ENCODE results near the gene BCAS3.

BCAS3 gene

DNA sequence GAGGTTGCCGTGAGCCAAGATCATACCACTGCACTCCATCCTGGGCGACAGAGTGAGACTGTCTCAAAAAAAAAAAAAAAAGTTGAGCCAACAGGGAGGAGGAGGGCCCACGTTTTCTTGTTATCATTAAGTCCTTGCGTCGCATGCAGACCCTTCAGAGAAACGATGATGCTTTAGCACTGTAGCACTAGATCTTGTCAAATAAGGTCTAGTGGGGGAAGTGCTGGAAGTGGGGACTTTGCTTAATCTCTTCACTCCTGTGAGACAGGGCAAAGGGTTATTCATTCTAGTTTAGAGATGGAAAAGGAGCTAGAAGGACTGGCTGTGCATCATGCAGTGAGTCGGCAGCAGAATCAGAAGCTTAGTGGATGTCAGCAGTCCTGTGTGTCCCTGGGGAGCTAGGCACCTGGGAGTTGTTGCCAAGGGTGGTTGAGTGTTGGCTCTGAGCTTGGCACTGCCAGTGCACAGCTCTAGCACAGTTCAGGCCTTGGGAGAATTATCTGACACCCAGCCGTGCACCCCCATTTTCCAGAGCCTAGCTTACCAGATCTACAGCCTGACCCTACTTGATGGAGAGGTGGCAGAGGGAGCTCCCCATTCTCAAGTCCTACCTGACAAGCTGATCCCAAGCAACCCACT, 688.5 kb downstream of the BCAS3 start:
- no peak overlapping the region for H3K27ac ChIP-seq
- TF ChIP-seq, protein P1, sequence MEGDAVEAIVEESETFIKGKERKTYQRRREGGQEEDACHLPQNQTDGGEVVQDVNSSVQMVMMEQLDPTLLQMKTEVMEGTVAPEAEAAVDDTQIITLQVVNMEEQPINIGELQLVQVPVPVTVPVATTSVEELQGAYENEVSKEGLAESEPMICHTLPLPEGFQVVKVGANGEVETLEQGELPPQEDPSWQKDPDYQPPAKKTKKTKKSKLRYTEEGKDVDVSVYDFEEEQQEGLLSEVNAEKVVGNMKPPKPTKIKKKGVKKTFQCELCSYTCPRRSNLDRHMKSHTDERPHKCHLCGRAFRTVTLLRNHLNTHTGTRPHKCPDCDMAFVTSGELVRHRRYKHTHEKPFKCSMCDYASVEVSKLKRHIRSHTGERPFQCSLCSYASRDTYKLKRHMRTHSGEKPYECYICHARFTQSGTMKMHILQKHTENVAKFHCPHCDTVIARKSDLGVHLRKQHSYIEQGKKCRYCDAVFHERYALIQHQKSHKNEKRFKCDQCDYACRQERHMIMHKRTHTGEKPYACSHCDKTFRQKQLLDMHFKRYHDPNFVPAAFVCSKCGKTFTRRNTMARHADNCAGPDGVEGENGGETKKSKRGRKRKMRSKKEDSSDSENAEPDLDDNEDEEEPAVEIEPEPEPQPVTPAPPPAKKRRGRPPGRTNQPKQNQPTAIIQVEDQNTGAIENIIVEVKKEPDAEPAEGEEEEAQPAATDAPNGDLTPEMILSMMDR (conservative IDR thresholded peaks at IDR 0.05) = no peak
- no peak for TF ChIP-seq ZFX (IDR thresholded peaks at IDR 0.05)

DNA sequence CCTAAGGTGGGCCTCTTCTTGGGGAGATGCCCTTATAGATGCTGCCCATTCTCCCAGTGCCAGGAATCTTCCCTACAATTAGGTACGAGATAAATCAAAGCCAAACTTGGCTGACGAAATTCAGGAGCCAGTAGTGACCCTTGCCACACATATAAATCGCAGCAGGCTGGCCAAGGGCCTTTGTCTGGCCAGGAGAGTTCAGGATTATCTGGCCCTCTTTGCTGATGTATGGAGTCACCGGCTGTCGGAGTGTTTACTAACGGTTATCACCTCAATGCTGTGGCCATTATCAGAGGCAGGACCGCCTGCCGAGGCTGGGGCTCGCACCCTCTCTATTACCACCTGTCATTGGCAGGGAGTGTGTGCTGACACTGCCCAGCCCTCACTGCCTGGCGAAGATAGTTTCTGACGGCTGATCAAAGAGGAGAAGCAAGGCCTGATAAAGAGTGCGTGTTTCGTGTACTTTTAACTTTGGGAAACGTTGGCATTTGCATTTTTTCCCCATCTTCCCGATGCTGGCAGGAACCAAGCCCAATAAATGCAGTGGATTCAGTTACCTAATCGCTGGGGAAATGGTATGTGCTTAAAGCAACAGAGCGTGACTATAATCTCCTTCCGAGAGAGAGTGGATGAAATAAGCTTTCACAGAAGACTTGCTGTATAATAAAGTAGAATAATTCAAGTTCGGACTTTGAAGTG, 689.2 kb downstream of the BCAS3 start:
- no peak for TF ChIP-seq ZFX (IDR thresholded peaks at IDR 0.05)
- TF ChIP-seq, protein P1 (conservative IDR thresholded peaks at IDR 0.05) = no peak
- H3K27ac ChIP-seq = no peak overlapping the region

DNA sequence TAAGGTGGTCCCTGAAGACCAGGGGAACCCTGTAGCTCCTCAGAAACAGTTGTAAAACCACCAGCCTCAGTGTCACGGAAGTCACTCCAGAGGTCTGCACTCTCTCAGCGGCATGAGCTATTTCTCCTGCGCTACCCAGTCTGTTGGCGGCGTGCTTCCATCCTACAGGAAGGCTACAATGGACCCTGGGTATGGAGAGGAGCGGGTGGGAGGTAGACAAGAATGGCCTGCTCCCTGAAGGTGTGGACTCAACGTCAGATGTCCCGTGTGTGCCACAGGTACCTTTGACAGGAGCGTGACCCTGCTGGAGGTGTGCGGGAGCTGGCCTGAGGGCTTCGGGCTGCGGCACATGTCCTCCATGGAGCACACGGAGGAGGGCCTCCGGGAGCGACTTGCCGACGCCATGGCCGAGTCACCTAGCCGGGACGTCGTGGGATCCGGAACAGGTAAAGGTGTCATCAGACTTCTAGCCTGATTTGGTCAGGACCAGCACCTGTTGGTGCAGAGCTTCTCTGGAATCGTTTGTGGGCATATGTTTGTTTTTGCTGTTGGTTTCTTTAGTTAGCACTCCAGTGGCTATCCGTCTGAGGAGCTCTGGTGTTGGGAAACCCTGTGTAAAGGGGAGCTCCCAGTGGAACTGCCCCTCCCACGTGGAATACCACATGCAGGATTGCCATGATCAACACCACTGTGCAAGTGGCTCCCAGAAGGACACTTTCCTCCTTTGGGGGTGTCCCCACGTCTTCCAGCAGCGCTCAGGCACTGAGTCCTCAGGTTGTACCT, 690.6 kb downstream of the BCAS3 start:
- H3K27ac ChIP-seq = no peak overlapping the region
- TF ChIP-seq ZFX (IDR thresholded peaks at IDR 0.05) = no peak
- TF ChIP-seq, protein P1 (conservative IDR thresholded peaks at IDR 0.05) = no peak

DNA sequence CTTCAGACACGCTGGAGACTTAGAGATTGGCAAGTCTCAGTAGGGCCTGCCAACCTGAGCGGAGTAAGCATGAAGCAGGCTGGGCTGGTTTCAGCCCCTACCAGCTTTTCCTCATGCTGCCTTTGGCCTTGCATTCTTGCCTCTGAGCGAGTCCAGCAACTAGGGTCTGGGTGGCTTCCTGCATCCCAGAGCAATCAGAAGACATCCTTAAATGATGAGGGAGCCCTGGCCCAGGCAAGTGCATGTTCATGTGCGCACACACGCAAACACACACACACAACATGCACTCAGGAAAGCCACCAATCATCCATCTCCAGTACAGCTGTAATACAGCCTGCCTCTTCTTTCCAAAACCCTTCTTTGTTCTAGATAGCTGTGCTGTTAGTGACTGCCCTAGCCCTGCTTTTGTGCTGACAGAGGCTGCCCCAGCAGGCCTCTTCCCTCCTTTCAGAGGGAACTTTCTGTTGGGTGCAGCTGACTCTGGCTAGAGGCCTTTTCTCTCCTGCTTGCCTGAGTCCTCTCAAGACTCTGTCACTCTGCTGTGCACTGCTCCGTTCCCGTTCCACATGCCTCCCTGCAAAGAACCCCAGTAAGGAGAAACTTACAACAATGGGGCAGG, 691.3 kb downstream of the BCAS3 start:
- TF ChIP-seq, protein P1 (conservative IDR thresholded peaks at IDR 0.05) = no peak
- no peak for TF ChIP-seq ZFX (IDR thresholded peaks at IDR 0.05)

DNA sequence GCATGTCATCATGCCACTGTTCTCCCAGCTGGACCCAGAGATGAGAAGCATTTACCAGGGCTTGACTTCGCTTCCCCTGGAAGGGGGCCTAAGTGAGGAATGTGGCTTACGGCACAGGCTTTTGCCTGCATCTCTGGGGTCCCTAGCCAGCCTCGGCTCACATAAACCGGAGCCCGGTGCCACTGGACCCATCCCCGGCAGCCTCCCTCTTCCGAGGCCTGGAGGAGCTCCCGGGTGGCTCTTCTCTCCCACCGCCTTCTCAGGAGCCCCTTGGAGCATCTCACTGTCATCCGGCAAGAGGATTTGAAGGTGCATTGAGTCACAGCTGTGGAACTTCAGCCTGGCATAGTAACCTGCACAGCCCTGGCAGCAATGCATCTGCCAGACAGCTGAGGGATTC, 692.1 kb downstream of the BCAS3 start:
- TF ChIP-seq ZFX (IDR thresholded peaks at IDR 0.05) = no peak
- TF ChIP-seq, protein P1 (conservative IDR thresholded peaks at IDR 0.05) = no peak
- no peak overlapping the region for H3K27ac ChIP-seq

More for the DNA sequence above, 691.3 kb downstream of the BCAS3 start:
- no peak overlapping the region for H3K27ac ChIP-seq

DNA sequence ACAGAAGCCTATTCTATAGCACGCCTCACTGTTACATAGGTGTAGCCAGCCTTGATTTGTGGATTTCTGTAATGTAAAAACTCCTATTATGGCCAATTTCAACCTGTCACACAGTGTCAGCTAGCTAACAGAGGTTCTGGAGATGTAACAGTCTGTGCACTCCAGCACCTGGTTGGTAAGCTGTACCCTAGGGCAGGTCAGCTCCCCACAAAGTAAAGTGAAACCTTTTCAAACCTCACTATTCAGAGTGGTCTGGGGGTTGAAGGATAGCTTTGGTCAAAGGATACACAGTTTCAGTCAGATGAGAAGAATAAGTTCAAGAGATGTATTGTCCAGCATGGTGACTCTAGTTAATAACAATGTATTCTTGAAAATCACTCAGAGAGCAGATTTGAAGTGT, 693.5 kb downstream of the BCAS3 start:
- TF ChIP-seq, protein P1 (conservative IDR thresholded peaks at IDR 0.05) = no peak
- no peak for TF ChIP-seq ZFX (IDR thresholded peaks at IDR 0.05)
- no peak overlapping the region for H3K27ac ChIP-seq

Data from C4-2B (cell line).